Stimulated activated naive CD8-positive, alpha-beta T cell treated with anti-CD3 and anti-CD28 coated beads, Interleukin-15, amount 100 ng/mL, for 72 hours (primary cell): ENCODE data around the gene SLC22A12.

Experiments
- ATAC-seq: fragments of 150-1000 bp; cut with Tn5 transposase; 2 replicates; pipeline ENCODE4 v1.10.0; 2021; ENCODE audit warnings: mild to moderate bottlenecking, moderate library complexity
- DNase-seq, 2 donors: peaks; one replicate each; pipeline ENCODE4 v3.0.0; 2021 to 2022
- H3K27ac Mint-ChIP-seq, 2 donors: one replicate each; pipeline ENCODE4 v1.8.0; 2022; ENCODE audit warnings: mild to moderate bottlenecking in 2 of 2, mixed read lengths in 2 of 2, moderate library complexity in 2 of 2
- H3K27me3 Mint-ChIP-seq: one replicate; pipeline ENCODE4 v1.8.0; 2022; ENCODE audit warnings: mixed read lengths
- H3K4me1 Mint-ChIP-seq: one replicate; pipeline ENCODE4 v1.8.0; 2022; ENCODE audit warnings: mild to moderate bottlenecking, mixed read lengths
- H3K4me3 Mint-ChIP-seq, 2 donors: one replicate each; pipeline ENCODE4 v1.8.0; 2022; ENCODE audit warnings: mild to moderate bottlenecking in 2 of 2, mixed read lengths in 2 of 2, moderate library complexity in 1 of 2
- H3K9me3 Mint-ChIP-seq, 2 donors: one replicate each; pipeline ENCODE4 v1.8.0; 2022; ENCODE audit warnings: mixed read lengths in 2 of 2

SLC22A12 gene

GRCh38 chr11:64590763-64591221, at the start of gene SLC22A12:
Gene SLC22A12, plus strand, starts transcription at chr11:64591220. Its CDS starts 337 bp downstream, at chr11:64591557.
- no peak within 1 kb of the TSS for H3K4me3 Mint-ChIP-seq

GRCh38 chr11:64542172-64543125, 48.6 kb upstream of the SLC22A12 start:
- H3K4me3 Mint-ChIP-seq = no peak overlapping the region
- no peak for ATAC-seq
- peaks cover 25% of the 10 kb centered on the region for H3K27me3 Mint-ChIP-seq
- peaks cover 6% of the 10 kb centered on the region for H3K4me1 Mint-ChIP-seq
- H3K27ac Mint-ChIP-seq = no peak overlapping the region
- no peaks in the 10 kb centered on the region for H3K9me3 Mint-ChIP-seq
- no peak for DNase-seq

More at GRCh38 chr11:64590763-64591221, at the start of gene SLC22A12:
- H3K4me1 Mint-ChIP-seq = no peaks in the 10 kb centered on the region
- DNase-seq (no peak), ATAC-seq (no peak)
- no peaks in the 10 kb centered on the region for H3K27me3 Mint-ChIP-seq
- peaks cover 16 to 25% of the 10 kb centered on the region in 2 donors for H3K9me3 Mint-ChIP-seq
- H3K27ac Mint-ChIP-seq = no peak within 1 kb of the TSS

- no peak overlapping the region for H3K4me3 Mint-ChIP-seq
- H3K9me3 Mint-ChIP-seq = no peaks in the 10 kb centered on the region
- no peak overlapping the region for H3K27ac Mint-ChIP-seq
- ATAC-seq (no peak), DNase-seq (no peak)
- H3K27me3 Mint-ChIP-seq = peaks cover 11% of the 10 kb centered on the region
- H3K4me1 Mint-ChIP-seq = peaks cover under 1% of the 10 kb centered on the region
These were observed 47.2 kb upstream of the SLC22A12 start for GRCh38 chr11:64543818-64544217.

GRCh38 chr11:64544616-64545296, 46.3 kb upstream of the SLC22A12 start:
- ATAC-seq (no peak), DNase-seq (no peak)
- Mint-ChIP-seq H3K4me1 (no peaks in the 10 kb centered on the region), H3K4me3 (no peak overlapping the region), H3K27ac (no peak overlapping the region), H3K9me3 (no peaks in the 10 kb centered on the region), H3K27me3 (peaks cover 2% of the 10 kb centered on the region)

GRCh38 chr11:64545619-64546018, 45.4 kb upstream of the SLC22A12 start:
- Mint-ChIP-seq H3K27me3 (no peaks in the 10 kb centered on the region), H3K9me3 (no peaks in the 10 kb centered on the region), H3K4me1 (no peaks in the 10 kb centered on the region), H3K4me3 (no peak overlapping the region), H3K27ac (no peak overlapping the region)
- no peak for DNase-seq
- ATAC-seq = no peak

- no peak overlapping the region for H3K27ac Mint-ChIP-seq
- DNase-seq (no peak), ATAC-seq (no peak)
- no peaks in the 10 kb centered on the region for H3K4me1 Mint-ChIP-seq
- no peak overlapping the region for H3K4me3 Mint-ChIP-seq
- H3K9me3 Mint-ChIP-seq = no peaks in the 10 kb centered on the region
- no peaks in the 10 kb centered on the region for H3K27me3 Mint-ChIP-seq
These were observed 44.8 kb upstream of the SLC22A12 start for GRCh38 chr11:64546176-64546575.

- H3K27ac Mint-ChIP-seq = no peak overlapping the region
- ATAC-seq (no peak), DNase-seq (no peak)
- no peaks in the 10 kb centered on the region for H3K4me1 Mint-ChIP-seq
- no peaks in the 10 kb centered on the region for H3K9me3 Mint-ChIP-seq
- no peak overlapping the region for H3K4me3 Mint-ChIP-seq
- H3K27me3 Mint-ChIP-seq = no peaks in the 10 kb centered on the region
These were observed 44.4 kb upstream of the SLC22A12 start for GRCh38 chr11:64546600-64546999.

GRCh38 chr11:64549969-64550368, 41.1 kb upstream of the SLC22A12 start:
- H3K4me3 Mint-ChIP-seq = no peak overlapping the region
- ATAC-seq (no peak), DNase-seq (no peak)
- no peak overlapping the region for H3K27ac Mint-ChIP-seq
- no peaks in the 10 kb centered on the region for H3K27me3 Mint-ChIP-seq
- peaks cover 8 to 10% of the 10 kb centered on the region in 2 donors for H3K9me3 Mint-ChIP-seq
- peaks cover 7% of the 10 kb centered on the region for H3K4me1 Mint-ChIP-seq

- Mint-ChIP-seq H3K27me3 (peaks cover 7% of the 10 kb centered on the region), H3K9me3 (peaks cover 8 to 10% of the 10 kb centered on the region in 2 donors), H3K4me3 (no peak overlapping the region), H3K4me1 (peaks cover 15% of the 10 kb centered on the region), H3K27ac (no peak overlapping the region)
- ATAC-seq (no peak), DNase-seq (peak; percentile 34 to 43)
These were observed 37.3 kb upstream of the SLC22A12 start for GRCh38 chr11:64553554-64554201.

- Mint-ChIP-seq H3K27me3 (peaks cover 15% of the 10 kb centered on the region), H3K4me3 (no peak overlapping the region), H3K9me3 (peaks cover 8 to 10% of the 10 kb centered on the region in 2 donors), H3K4me1 (peaks cover 15% of the 10 kb centered on the region), H3K27ac (no peak overlapping the region)
- no peak for ATAC-seq
- DNase-seq = no peak
These were observed 34.8 kb upstream of the SLC22A12 start for GRCh38 chr11:64556044-64556720.

GRCh38 chr11:64556721-64557250, 34.2 kb upstream of the SLC22A12 start:
- peak overlapping the region in 1 of 2 donors; percentile 15 for H3K27ac Mint-ChIP-seq
- H3K27me3 Mint-ChIP-seq = peaks cover 15% of the 10 kb centered on the region
- DNase-seq = no peak
- peaks cover 15% of the 10 kb centered on the region for H3K4me1 Mint-ChIP-seq
- peaks cover 8 to 10% of the 10 kb centered on the region in 2 donors for H3K9me3 Mint-ChIP-seq
- H3K4me3 Mint-ChIP-seq = no peak overlapping the region
- no peak for ATAC-seq

- no peak for DNase-seq
- Mint-ChIP-seq H3K4me1 (peaks cover 15% of the 10 kb centered on the region), H3K27ac (no peak overlapping the region), H3K9me3 (peaks cover under 1% of the 10 kb centered on the region in 2 donors), H3K27me3 (peaks cover 15% of the 10 kb centered on the region), H3K4me3 (no peak overlapping the region)
- no peak for ATAC-seq
These were observed 32.8 kb upstream of the SLC22A12 start for GRCh38 chr11:64558065-64558745.

GRCh38 chr11:64558869-64559268, 32.2 kb upstream of the SLC22A12 start:
- no peaks in the 10 kb centered on the region for H3K9me3 Mint-ChIP-seq
- no peak overlapping the region for H3K4me3 Mint-ChIP-seq
- peaks cover 15% of the 10 kb centered on the region for H3K27me3 Mint-ChIP-seq
- H3K4me1 Mint-ChIP-seq = peaks cover 15% of the 10 kb centered on the region
- H3K27ac Mint-ChIP-seq = no peak overlapping the region
- ATAC-seq (no peak), DNase-seq (no peak)

GRCh38 chr11:64559351-64560138, 31.5 kb upstream of the SLC22A12 start:
- peaks cover 13% of the 10 kb centered on the region for H3K4me1 Mint-ChIP-seq
- no peaks in the 10 kb centered on the region for H3K9me3 Mint-ChIP-seq
- H3K27me3 Mint-ChIP-seq = peaks cover 15% of the 10 kb centered on the region
- ATAC-seq (no peak), DNase-seq (no peak)
- H3K27ac Mint-ChIP-seq = no peak overlapping the region
- H3K4me3 Mint-ChIP-seq = no peak overlapping the region
